ENCODE results near the gene SPOUT1. TPM values are rescaled to one million over a fixed set of nuclear protein-coding genes. Genes with fewer than 3 reads are reported as not detected.

Gene SPOUT1
- total and polyA plus RNA-seq, 2 of the 13 experiments (the other 11 are each of a cell fraction or from before 2014, with no cell fraction given), result 39.0 to 45.8 TPM

DNA sequence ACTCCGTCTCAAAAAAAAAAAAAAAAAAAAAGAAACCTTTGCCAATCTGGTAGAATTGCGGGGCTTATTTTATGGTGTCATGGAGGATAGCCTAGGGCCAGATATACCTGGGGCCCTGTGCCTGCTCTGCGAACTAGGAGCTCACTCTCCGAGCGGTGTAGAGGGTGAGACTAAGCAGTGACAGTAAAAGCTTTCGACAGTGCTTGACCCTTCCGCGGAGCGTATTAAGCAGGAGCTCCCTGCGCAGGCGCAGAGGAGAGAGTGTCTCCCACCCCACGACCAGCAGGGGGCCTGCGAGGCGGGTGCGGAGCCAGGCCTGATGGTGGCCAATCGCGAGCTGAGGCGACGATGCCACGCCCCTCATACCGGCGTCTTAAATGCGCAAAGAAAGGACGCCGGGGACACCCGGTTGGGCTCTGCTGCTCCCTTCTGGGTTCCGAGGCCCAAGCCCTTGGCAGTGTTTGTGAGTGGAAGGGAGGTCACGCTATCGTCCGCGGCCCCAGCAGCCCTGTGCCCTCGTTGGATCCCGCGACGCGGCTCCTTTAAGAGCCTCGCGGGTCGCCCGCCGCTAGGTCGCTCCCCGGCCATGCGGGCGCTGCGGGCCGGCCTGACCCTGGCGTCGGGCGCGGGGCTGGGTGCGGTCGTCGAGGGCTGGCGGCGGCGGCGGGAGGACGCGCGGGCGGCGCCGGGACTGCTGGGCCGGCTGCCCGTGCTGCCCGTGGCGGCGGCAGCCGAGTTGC, 11.3 kb downstream of the SPOUT1 start, which contains the start of gene ENDOG (continued):
- TF ChIP-seq IRF2 (CRISPR knock-in tag; IDR thresholded peaks at IDR 0.05) (peak; percentile 84), ZNF883 (CRISPR knock-in tag; IDR thresholded peaks at IDR 0.05; ENCODE audit: not compliant biosample characterization) (peak; percentile 23), ZNF326 (CRISPR knock-in tag; IDR thresholded peaks at IDR 0.05; ENCODE audit: borderline replicate concordance) (no peak), SRSF4 (IDR thresholded peaks at IDR 0.05; ENCODE audit: low read depth, low read length, poor library complexity, severe bottlenecking) (no peak), STAT5B (CRISPR knock-in tag; IDR thresholded peaks at IDR 0.05) (no peak), ATRX (CRISPR knock-in tag; IDR thresholded peaks at IDR 0.05; ENCODE audit: borderline replicate concordance) (no peak), TOPORS (CRISPR knock-in tag; IDR thresholded peaks at IDR 0.05) (no peak), SCMH1 (CRISPR knock-in tag; IDR thresholded peaks at IDR 0.05; ENCODE audit: borderline replicate concordance) (no peak), MXD1 (CRISPR knock-in tag; IDR thresholded peaks at IDR 0.05) (peak; percentile 65), ZSCAN29 (CRISPR knock-in tag; conservative IDR thresholded peaks at IDR 0.05) (no peak), LCORL (IDR thresholded peaks at IDR 0.05) (no peak), LCORL (CRISPR knock-in tag; IDR thresholded peaks at IDR 0.05) (no peak), ZNF850 (CRISPR knock-in tag; conservative IDR thresholded peaks at IDR 0.05) (no peak), DMAP1 (CRISPR knock-in tag; IDR thresholded peaks at IDR 0.05) (no peak; the same call in 1 of the 2 replicates), MTF2 (CRISPR knock-in tag; IDR thresholded peaks at IDR 0.05; ENCODE audit: borderline replicate concordance) (no peak), GATA4 (IDR thresholded peaks at IDR 0.05; ENCODE audit: borderline replicate concordance, low read depth) (peak; percentile 80), ZNF225 (CRISPR knock-in tag; IDR thresholded peaks at IDR 0.05) (no peak), GMEB1 (CRISPR knock-in tag; IDR thresholded peaks at IDR 0.05; ENCODE audit: borderline replicate concordance) (no peak; the same call in 1 of the 2 replicates), ZNF207 (IDR thresholded peaks at IDR 0.05; ENCODE audit: borderline replicate concordance) (no peak), PHF20 (CRISPR knock-in tag; IDR thresholded peaks at IDR 0.05) (no peak; the same call in 1 of the 2 replicates), SP2 (CRISPR knock-in tag; IDR thresholded peaks at IDR 0.05) (no peak), ZNF367 (CRISPR knock-in tag; IDR thresholded peaks at IDR 0.05; ENCODE audit: borderline replicate concordance) (no peak)
- TF ChIP-seq, protein P1, sequence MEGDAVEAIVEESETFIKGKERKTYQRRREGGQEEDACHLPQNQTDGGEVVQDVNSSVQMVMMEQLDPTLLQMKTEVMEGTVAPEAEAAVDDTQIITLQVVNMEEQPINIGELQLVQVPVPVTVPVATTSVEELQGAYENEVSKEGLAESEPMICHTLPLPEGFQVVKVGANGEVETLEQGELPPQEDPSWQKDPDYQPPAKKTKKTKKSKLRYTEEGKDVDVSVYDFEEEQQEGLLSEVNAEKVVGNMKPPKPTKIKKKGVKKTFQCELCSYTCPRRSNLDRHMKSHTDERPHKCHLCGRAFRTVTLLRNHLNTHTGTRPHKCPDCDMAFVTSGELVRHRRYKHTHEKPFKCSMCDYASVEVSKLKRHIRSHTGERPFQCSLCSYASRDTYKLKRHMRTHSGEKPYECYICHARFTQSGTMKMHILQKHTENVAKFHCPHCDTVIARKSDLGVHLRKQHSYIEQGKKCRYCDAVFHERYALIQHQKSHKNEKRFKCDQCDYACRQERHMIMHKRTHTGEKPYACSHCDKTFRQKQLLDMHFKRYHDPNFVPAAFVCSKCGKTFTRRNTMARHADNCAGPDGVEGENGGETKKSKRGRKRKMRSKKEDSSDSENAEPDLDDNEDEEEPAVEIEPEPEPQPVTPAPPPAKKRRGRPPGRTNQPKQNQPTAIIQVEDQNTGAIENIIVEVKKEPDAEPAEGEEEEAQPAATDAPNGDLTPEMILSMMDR (CRISPR knock-in tag; IDR thresholded peaks at IDR 0.05), result peak; percentile 99
- TF ChIP-seq, protein P2, sequence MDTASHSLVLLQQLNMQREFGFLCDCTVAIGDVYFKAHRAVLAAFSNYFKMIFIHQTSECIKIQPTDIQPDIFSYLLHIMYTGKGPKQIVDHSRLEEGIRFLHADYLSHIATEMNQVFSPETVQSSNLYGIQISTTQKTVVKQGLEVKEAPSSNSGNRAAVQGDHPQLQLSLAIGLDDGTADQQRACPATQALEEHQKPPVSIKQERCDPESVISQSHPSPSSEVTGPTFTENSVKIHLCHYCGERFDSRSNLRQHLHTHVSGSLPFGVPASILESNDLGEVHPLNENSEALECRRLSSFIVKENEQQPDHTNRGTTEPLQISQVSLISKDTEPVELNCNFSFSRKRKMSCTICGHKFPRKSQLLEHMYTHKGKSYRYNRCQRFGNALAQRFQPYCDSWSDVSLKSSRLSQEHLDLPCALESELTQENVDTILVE (CRISPR knock-in tag; IDR thresholded peaks at IDR 0.05), result no peak
- TF ChIP-seq, protein P3, sequence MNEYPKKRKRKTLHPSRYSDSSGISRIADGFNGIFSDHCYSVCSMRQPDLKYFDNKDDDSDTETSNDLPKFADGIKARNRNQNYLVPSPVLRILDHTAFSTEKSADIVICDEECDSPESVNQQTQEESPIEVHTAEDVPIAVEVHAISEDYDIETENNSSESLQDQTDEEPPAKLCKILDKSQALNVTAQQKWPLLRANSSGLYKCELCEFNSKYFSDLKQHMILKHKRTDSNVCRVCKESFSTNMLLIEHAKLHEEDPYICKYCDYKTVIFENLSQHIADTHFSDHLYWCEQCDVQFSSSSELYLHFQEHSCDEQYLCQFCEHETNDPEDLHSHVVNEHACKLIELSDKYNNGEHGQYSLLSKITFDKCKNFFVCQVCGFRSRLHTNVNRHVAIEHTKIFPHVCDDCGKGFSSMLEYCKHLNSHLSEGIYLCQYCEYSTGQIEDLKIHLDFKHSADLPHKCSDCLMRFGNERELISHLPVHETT (CRISPR knock-in tag; conservative IDR thresholded peaks at IDR 0.05), result no peak
